K562 (cell line): ENCODE data around the gene TTC21A. TPM values are rescaled to one million over a fixed set of nuclear protein-coding genes. Genes with fewer than 3 reads are reported as not detected.

ENCODE experiments used
- BHLHE40 ChIP-seq: IDR thresholded peaks from 2 replicates; pipeline ENCODE4 v1.6.1; 2011; ENCODE audit warnings: low read length, improper control_type of control experiment
- CBX8 ChIP-seq: fragments of 200-600 bp; sonication (generic); IDR thresholded peaks from 2 replicates; pipeline ENCODE4 v1.6.1; 2012; ENCODE audit warnings: borderline replicate concordance, mixed run types, low read depth, mild to moderate bottlenecking, moderate library complexity, mixed read lengths, low read length, control low read depth, inconsistent platforms; ENCODE audit not compliant: poor library complexity, severe bottlenecking; ENCODE audit errors: extremely low read depth
- CGGBP1 ChIP-seq: fragments of 250-450 bp; sonication (Bioruptor Pico); IDR thresholded peaks from 2 replicates; pipeline ENCODE4 v1.9.0; 2021; ENCODE audit warnings: mild to moderate bottlenecking
- CXXC5 ChIP-seq: fragments of 250-450 bp; sonication (Bioruptor Pico); IDR thresholded peaks from 2 replicates; pipeline ENCODE4 v1.8.0; 2022; ENCODE audit warnings: inconsistent platforms, mild to moderate bottlenecking, moderate library complexity
- GATA2 ChIP-seq: sonication (generic); formaldehyde crosslinking; IDR thresholded peaks from 2 replicates; pipeline ENCODE4 v1.4.0; 2020; ENCODE audit warnings: mild to moderate bottlenecking, missing genetic modification reagents
- GTF2A2 ChIP-seq: IDR thresholded peaks from 2 replicates; pipeline ENCODE4 v1.6.1; 2016; ENCODE audit warnings: mild to moderate bottlenecking, missing genetic modification characterization, missing compliant biosample characterization
- HES1 ChIP-seq: fragments of 450-650 bp; IDR thresholded peaks from 2 replicates; pipeline ENCODE4 v1.6.1; 2016; ENCODE audit warnings: low read depth, mild to moderate bottlenecking, moderate library complexity
- HMBOX1 ChIP-seq: sonication (generic); IDR thresholded peaks from 2 replicates; pipeline ENCODE4 v1.6.1; 2016
- KAT2B ChIP-seq: IDR thresholded peaks from one replicate; pipeline ENCODE4 v1.6.1; 2012; ENCODE audit warnings: low read depth, mild to moderate bottlenecking, control low read depth, inconsistent platforms, low read length, moderate library complexity
- MAFF ChIP-seq: IDR thresholded peaks from 2 replicates; pipeline ENCODE4 v1.6.1; 2012; ENCODE audit warnings: low read length, improper control_type of control experiment
- MEF2A ChIP-seq: IDR thresholded peaks from 2 replicates; pipeline ENCODE4 v1.6.1; 2011; ENCODE audit warnings: low read depth, mild to moderate bottlenecking, low read length, moderate library complexity; ENCODE audit not compliant: control insufficient read depth
- MYNN ChIP-seq, 2 experiments: sonication (generic); formaldehyde crosslinking in 1 of 2; IDR thresholded peaks; 2 replicates each; pipeline versions ENCODE4 v1.5.0 to v1.6.1; 2016 to 2020; ENCODE audit warnings: antibody characterized with exemption in 1 of 2, missing genetic modification reagents in 1 of 2
- NR4A1 ChIP-seq, 2 experiments: fragments of 250-450 bp in 1 of 2; fragments of 450-650 bp in 1 of 2; sonication (Bioruptor Pico) in 1 of 2; IDR thresholded peaks; 2 replicates each; pipeline versions ENCODE4 v1.4.0 to v1.6.1; 2016 to 2020; ENCODE audit warnings: mild to moderate bottlenecking in 2 of 2, missing compliant biosample characterization in 1 of 2, missing genetic modification characterization in 1 of 2, moderate library complexity in 1 of 2
- POLR3A ChIP-seq: IDR thresholded peaks from 2 replicates; pipeline ENCODE4 v1.6.1; 2011; ENCODE audit warnings: borderline replicate concordance, mild to moderate bottlenecking, moderate library complexity; ENCODE audit not compliant: insufficient read length, insufficient read depth; ENCODE audit errors: extremely low read depth
- PTBP1 ChIP-seq: fragments of 200-400 bp; formaldehyde crosslinking; IDR thresholded peaks from 2 replicates; pipeline ENCODE4 v1.6.1; 2017; ENCODE audit warnings: low read depth, low read length
- RB1 ChIP-seq: fragments of 450-650 bp; IDR thresholded peaks from 2 replicates; pipeline ENCODE4 v1.6.1; 2017; ENCODE audit warnings: low read depth, mild to moderate bottlenecking
- SIX5 ChIP-seq, 2 experiments: IDR thresholded peaks; 2 replicates each; pipeline ENCODE4 v1.6.1; 2011; ENCODE audit warnings: low read length in 2 of 2, borderline replicate concordance in 1 of 2, low read depth in 1 of 2, mild to moderate bottlenecking in 1 of 2, moderate library complexity in 1 of 2; ENCODE audit not compliant: insufficient read depth in 1 of 2
- THAP7 ChIP-seq: fragments of 250-450 bp; sonication (Bioruptor Pico); IDR thresholded peaks from 2 replicates; pipeline ENCODE4 v1.5.0; 2021
- TRIM25 ChIP-seq: fragments of 450-650 bp; IDR thresholded peaks from 2 replicates; pipeline ENCODE4 v1.7.0; 2016; ENCODE audit warnings: borderline replicate concordance
- U2AF2 ChIP-seq: fragments of 200-400 bp; formaldehyde crosslinking; optimal IDR thresholded peaks from 2 replicates; pipeline ENCODE3; 2017; ENCODE audit warnings: low read depth, mild to moderate bottlenecking, low read length
- ZNF239 ChIP-seq: fragments of 250-450 bp; sonication (Bioruptor Pico); IDR thresholded peaks from 2 replicates; pipeline ENCODE4 v1.4.0; 2020; ENCODE audit warnings: mild to moderate bottlenecking
- ZNF324 ChIP-seq: fragments of 250-450 bp; sonication (Bioruptor Pico); IDR thresholded peaks from 2 replicates; pipeline ENCODE4 v1.4.0; 2020; ENCODE audit warnings: mild to moderate bottlenecking
- polyA plus RNA-seq, 8 experiments: library from polyadenylated mRNA; depleted of rRNA in 4 of 8; stranded (reverse) in 5 of 8; unstranded in 3 of 8; fragments of >200 nt; fragmentation: Nextera tagmentation in 2 of 8; fragmentation: Illumina TruSeq in 1 of 8; extraction: Ambion mirVana in 2 of 8; extraction: Trizol in 1 of 8; gene quantifications; 2 replicates each; pipeline versions ENCODE4 v1.2.1 to v1.2.3, GENCODE V29; 2011 to 2014; ENCODE audit warnings: inconsistent platforms in 1 of 8, missing spikeins in 1 of 8
- total RNA-seq, 7 experiments: library from RNA; depleted of rRNA in 6 of 7; stranded (reverse); fragments of >200 nt in 6 of 7; fragmentation: Illumina TruSeq in 2 of 7; extraction: Trizol in 2 of 7; gene quantifications; 2 replicates each; pipeline versions ENCODE4 v1.2.1 to v1.2.3, GENCODE V29; 2011 to 2021; ENCODE audit warnings: low replicate concordance in 1 of 7

The TTC21A gene
- total and polyA plus RNA-seq, 9 of the 15 experiments (the other 6 are each of a cell fraction or from before 2014, with no cell fraction given) = 0.22 to 1.4 (median 0.70) TPM

GRCh38 chr3:39150803-39151631 is 43.5 kb downstream of the TTC21A start (continued):
- no peak for TF ChIP-seq GTF2A2 (tag)
- no peak for TF ChIP-seq KAT2B
- no peak for TF ChIP-seq SIX5 (IDR thresholded peaks at IDR 0.05; ENCODE audit: borderline replicate concordance in 1 of 2, insufficient read depth in 1 of 2, low read depth in 1 of 2, low read length in 2 of 2)
- TF ChIP-seq BHLHE40 = no peak
- 0 out of 2 replicates have a peak, but pooled peaks have one; percentile 13 for TF ChIP-seq RB1
- TF ChIP-seq THAP7 = no peak
- TF ChIP-seq HES1 = 0 out of 2 replicates have a peak, but pooled peaks have one; percentile 44
- TF ChIP-seq GATA2 (CRISPR knock-in tag) = no peak
- no peak for TF ChIP-seq ZNF324 (CRISPR knock-in tag)
- TF ChIP-seq ZNF239 (CRISPR knock-in tag) = no peak
- no peak; the same call in 1 of the 2 replicates for TF ChIP-seq TRIM25
- no peak for TF ChIP-seq MAFF
- TF ChIP-seq POLR3A = no peak
- no peak for TF ChIP-seq U2AF2
- no peak for TF ChIP-seq CXXC5
- TF ChIP-seq PTBP1 = no peak
- TF ChIP-seq CBX8 = no peak
- no peak for TF ChIP-seq NR4A1 (CRISPR knock-in tag; IDR thresholded peaks at IDR 0.05)
- no peak for TF ChIP-seq NR4A1 (tag; IDR thresholded peaks at IDR 0.05)
- TF ChIP-seq MYNN (IDR thresholded peaks at IDR 0.05) = peak; percentile 56; the same call in 1 of the 2 replicates
- TF ChIP-seq MYNN (CRISPR knock-in tag; IDR thresholded peaks at IDR 0.05) = no peak
- no peak for TF ChIP-seq HMBOX1
- TF ChIP-seq MEF2A = no peak
- no peak for TF ChIP-seq CGGBP1 (CRISPR knock-in tag)
